Jurkat, Clone E6-1 (cell line): Measurements from ENCODE around the gene NR3C1.

ENCODE experiments used
- DNase-seq: peaks from one replicate; pipeline ENCODE4 v3.0.0-alpha.2; 2011; ENCODE audit warnings: low read depth, low spot score
- H3K4me3 ChIP-seq: 2 replicates; pipeline ENCODE4 v1.5.1; 2011; ENCODE audit warnings: mild to moderate bottlenecking, low read length, control low read depth, moderate library complexity

NR3C1 gene

GRCh38 chr5:143251946-143252345 is 151.5 kb downstream of the NR3C1 start:
- no peak for DNase-seq
- H3K4me3 ChIP-seq, result no peak overlapping the region

DNA sequence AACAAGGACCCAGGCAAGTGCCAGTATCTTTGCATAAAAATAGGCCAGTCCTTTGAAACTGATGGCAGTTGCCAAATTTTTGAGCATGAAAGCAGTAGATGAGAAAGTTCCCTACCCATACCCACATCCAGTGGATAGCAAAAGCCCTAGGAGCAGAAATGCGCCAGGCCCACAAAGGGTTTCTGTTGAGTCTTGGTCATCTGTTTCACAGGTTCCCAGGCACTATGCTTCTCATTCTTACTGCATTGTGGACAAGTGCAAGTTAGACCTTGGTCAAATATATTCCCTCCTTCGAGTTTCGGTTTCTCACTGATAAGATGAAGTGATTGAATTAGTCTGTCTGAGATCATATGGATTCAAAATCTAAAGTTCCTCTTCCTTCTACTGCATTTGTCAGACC is 152.3 kb downstream of the NR3C1 start:
- DNase-seq, result no peak

GRCh38 chr5:143249851-143250250 is 153.6 kb downstream of the NR3C1 start:
- DNase-seq, result no peak
- H3K4me3 ChIP-seq, result no peak overlapping the region

More for the DNA sequence above, 152.3 kb downstream of the NR3C1 start:
- H3K4me3 ChIP-seq, result no peak overlapping the region

- no peak overlapping the region for H3K4me3 ChIP-seq
- no peak for DNase-seq
Observed at GRCh38 chr5:143248822-143249579, 154.5 kb downstream of the NR3C1 start.

GRCh38 chr5:143248391-143248790 is 155.1 kb downstream of the NR3C1 start:
- no peak overlapping the region for H3K4me3 ChIP-seq
- DNase-seq, result no peak

- no peak for DNase-seq
- no peak overlapping the region for H3K4me3 ChIP-seq
Observed at GRCh38 chr5:143247134-143247815, 156.2 kb downstream of the NR3C1 start.

DNA sequence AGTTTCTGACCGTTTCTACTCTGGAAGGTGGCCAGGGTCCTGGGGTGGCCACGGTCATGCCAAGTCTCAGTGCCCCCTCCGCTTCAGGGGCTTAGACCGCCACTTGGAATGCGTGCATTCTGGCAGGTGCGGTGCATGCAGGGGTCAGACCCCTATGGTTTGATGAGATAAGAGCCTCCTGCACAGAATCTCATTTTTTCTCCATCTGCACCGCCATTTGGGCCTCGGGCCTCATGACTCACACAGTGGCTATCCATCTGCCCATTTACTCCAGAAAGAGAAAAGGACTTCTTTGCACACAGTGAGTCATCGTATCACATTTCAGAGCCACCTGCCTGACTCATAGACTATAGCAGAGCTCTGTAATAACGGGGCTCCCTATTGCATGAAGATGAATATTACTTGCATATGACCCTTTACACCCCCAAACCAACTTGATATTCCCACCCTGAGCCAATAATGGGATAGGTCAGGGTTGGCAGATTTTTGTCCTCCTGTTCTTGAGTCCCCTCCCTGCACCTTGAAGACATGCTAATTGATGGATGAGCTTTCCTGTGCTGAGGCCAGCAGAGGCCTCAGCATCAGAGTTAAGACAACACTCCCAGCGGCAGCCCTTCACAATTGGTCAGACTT is 157.4 kb downstream of the NR3C1 start:
- H3K4me3 ChIP-seq, result no peak overlapping the region
- no peak for DNase-seq

- H3K4me3 ChIP-seq, result no peak overlapping the region
- no peak for DNase-seq
Observed at GRCh38 chr5:143244990-143245389, 158.5 kb downstream of the NR3C1 start.

- no peak for DNase-seq
- no peak overlapping the region for H3K4me3 ChIP-seq
Observed at GRCh38 chr5:143244000-143244736, 159.3 kb downstream of the NR3C1 start.

- DNase-seq, result no peak
- H3K4me3 ChIP-seq, result no peak overlapping the region
Observed at GRCh38 chr5:143243103-143243502, 160.4 kb downstream of the NR3C1 start.

DNA sequence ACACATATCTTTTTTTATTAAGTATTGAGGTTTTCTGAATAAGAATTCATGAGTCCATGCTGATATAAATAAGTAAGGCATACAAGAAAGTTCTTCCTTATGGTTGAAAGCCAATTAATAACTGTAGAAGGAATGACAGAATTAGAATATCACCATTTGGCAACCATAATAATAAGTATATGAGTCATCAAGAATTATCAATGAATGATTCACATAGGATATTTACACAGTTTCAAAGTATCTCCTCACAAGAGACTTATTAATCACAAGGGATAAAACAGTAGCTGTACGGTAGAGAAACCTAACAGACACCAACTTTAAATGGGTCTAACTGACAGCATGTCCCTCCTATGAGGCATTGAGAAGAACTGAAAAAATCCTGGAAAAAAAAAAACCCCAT is 161.6 kb downstream of the NR3C1 start:
- no peak for DNase-seq
- no peak overlapping the region for H3K4me3 ChIP-seq

DNA sequence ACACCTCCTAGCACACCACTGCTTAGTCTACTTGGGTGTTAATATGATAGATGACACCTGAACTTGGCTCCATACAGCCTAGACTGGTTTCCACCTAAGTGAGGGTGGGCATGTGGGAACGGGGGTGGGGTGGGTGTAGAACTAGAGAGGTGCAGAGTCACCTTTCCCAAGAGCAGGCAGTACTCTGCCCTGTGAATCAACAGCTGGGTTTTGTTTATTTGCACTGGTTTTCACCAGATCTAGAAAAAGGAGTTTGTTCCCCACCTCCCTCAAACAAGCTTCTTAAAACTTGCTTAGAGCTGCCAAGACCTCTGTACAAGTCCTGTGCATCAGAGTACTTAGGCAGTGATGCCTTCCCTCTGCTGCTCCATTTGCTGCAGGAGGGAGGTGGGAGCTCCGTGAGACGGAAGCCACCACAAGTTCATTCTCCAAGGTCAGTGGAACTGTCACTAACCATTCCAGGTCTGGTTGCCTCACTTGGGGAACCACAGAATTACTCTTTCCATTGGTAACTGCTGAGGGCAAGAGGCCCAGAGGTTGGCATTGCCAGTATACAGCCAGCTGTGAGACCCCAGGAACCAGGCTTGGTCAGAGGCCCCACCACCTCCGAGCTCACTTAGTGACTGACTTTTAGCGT is 163.5 kb downstream of the NR3C1 start:
- DNase-seq, result no peak
- no peak overlapping the region for H3K4me3 ChIP-seq

DNA sequence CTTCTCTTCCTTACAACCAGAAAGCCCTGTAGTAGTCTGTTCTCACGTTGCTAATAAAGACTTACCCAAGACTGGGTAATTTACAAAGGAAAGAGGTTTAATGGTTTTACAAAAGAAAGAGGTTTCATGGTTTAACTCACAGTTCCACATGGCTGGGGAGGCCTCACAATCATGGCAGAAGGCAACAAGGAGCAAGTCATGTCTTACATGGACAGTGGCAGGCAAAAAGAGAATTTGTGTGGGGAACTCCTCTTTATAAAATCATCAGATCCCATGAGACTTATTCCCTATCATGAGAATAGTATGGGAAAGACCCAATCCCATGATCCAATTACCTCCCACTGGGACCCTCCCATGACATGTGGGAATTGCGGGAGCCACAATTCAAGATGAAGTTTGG is 164.9 kb downstream of the NR3C1 start:
- no peak overlapping the region for H3K4me3 ChIP-seq
- DNase-seq, result no peak

- DNase-seq, result no peak
Observed at GRCh38 chr5:143237664-143238063, 165.8 kb downstream of the NR3C1 start.

GRCh38 chr5:143236682-143237081 is 166.8 kb downstream of the NR3C1 start:
- no peak overlapping the region for H3K4me3 ChIP-seq
- DNase-seq, result no peak

More at GRCh38 chr5:143237664-143238063, 165.8 kb downstream of the NR3C1 start:
- H3K4me3 ChIP-seq, result no peak overlapping the region

- H3K4me3 ChIP-seq, result no peak overlapping the region
- DNase-seq, result no peak
Observed at GRCh38 chr5:143235423-143235822, 168.1 kb downstream of the NR3C1 start.

- H3K4me3 ChIP-seq, result no peak overlapping the region
- DNase-seq, result no peak
Observed at GRCh38 chr5:143234162-143234842, 169.2 kb downstream of the NR3C1 start.

DNA sequence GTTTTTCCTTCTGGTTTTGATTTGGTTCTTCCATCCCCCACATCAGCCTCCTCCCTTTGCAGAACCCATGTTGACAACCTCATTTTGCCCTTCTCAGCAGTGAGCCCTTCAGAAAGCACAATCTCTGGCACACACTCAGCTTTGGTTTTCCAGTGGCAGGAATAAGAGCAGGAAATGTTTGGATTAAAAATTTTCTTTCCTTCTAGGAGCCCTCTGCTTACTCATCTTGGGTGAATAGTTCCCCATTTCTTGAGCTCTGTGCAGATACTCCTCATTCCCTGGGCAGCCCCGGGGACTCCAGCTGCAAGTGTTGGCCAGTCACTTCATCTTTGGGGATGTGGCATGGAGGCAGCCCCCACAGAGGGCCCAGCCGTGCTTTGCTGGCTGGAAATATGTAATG is 170.5 kb downstream of the NR3C1 start:
- DNase-seq, result no peak
- no peak overlapping the region for H3K4me3 ChIP-seq
